ENCODE measurements around the gene SEMA6A.

The SEMA6A gene

GRCh38 chr5:116396476-116397099 is 178.0 kb downstream of the SEMA6A start:
- DNase-seq (ENCODE audit: low read depth) = no peak
- TF ChIP-seq, protein P1, sequence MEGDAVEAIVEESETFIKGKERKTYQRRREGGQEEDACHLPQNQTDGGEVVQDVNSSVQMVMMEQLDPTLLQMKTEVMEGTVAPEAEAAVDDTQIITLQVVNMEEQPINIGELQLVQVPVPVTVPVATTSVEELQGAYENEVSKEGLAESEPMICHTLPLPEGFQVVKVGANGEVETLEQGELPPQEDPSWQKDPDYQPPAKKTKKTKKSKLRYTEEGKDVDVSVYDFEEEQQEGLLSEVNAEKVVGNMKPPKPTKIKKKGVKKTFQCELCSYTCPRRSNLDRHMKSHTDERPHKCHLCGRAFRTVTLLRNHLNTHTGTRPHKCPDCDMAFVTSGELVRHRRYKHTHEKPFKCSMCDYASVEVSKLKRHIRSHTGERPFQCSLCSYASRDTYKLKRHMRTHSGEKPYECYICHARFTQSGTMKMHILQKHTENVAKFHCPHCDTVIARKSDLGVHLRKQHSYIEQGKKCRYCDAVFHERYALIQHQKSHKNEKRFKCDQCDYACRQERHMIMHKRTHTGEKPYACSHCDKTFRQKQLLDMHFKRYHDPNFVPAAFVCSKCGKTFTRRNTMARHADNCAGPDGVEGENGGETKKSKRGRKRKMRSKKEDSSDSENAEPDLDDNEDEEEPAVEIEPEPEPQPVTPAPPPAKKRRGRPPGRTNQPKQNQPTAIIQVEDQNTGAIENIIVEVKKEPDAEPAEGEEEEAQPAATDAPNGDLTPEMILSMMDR (IDR thresholded peaks at IDR 0.05; ENCODE audit: control insufficient read depth, insufficient read depth, low read depth, low read length, missing control alignments) = no peak
- no peak overlapping the region for H3K4me3 ChIP-seq (ENCODE audit: control insufficient read depth, low read depth, low read length)

GRCh38 chr5:116395631-116396203 is 178.9 kb downstream of the SEMA6A start:
- DNase-seq (ENCODE audit: low read depth) = no peak
- no peak overlapping the region for H3K4me3 ChIP-seq (ENCODE audit: control insufficient read depth, low read depth, low read length)
- TF ChIP-seq, protein P1 (IDR thresholded peaks at IDR 0.05; ENCODE audit: control insufficient read depth, insufficient read depth, low read depth, low read length, missing control alignments) = no peak

DNA sequence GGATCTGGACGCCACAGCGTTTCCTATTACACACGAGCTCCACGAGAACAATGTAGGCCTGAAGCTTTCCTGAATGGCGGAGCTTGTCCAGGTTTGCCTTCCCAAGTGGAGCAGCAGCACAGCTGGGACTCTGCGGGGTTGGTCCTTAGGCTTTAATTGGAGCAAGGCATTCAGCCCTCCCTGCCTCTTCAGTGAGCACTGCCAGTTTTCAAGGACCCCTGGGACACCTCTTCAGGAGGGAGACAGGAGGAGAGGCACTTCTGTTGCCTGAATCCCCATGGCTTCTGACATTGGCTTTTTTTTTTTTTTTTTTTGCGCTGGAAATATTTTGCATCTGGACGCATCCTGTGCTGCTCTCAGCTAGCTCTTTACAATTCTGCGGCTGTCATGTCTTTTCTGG is 179.4 kb downstream of the SEMA6A start:
- no peak for DNase-seq (ENCODE audit: low read depth)
- TF ChIP-seq, protein P1 (IDR thresholded peaks at IDR 0.05; ENCODE audit: control insufficient read depth, insufficient read depth, low read depth, low read length, missing control alignments) = no peak
- H3K4me3 ChIP-seq (ENCODE audit: control insufficient read depth, low read depth, low read length) = no peak overlapping the region

DNA sequence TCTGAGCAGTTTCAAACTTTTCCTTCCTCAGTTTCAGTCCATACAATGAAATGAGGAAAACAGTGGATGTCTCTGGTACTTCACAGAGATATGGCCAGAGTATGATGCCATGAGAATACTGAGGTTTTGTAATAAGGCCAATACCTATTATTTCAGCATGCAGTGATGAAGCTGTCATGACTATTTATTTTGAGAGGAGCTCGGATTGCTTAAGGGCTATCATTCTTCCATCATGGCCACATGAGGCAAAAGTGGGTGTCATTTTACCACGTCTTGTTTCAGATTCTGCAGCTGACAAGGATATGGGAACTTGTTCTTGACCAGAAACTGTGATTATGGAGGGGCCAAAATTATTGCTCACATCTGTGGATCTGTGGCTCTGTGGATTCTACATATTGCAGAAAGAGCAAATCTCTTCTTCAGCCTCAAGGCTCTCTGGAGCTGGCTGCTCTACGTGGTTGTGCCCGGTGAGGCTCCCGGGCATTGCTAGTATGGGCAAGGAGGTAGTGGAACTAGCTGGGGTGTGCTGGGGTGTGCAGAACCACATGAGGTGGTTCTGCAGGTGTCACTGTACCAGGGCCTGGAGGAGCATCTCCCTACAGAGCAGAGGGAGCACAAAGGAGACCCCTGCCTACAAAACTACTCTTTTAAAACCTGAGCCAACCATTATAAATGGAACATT is 180.3 kb downstream of the SEMA6A start:
- TF ChIP-seq, protein P1 (IDR thresholded peaks at IDR 0.05; ENCODE audit: control insufficient read depth, insufficient read depth, low read depth, low read length, missing control alignments) = no peak
- no peak for DNase-seq (ENCODE audit: low read depth)
- H3K4me3 ChIP-seq (ENCODE audit: control insufficient read depth, low read depth, low read length) = no peak overlapping the region

Data from AG09309 (cell line).